NB4 (cell line): ENCODE data around the gene KLHL10.
A peak's percentile ranks its signal among the peaks of the same experiment; 100 is the strongest.
"Not testable (repeated sequence)": the region's sequence is repeated elsewhere in the genome, so short reads cannot be mapped to it uniquely, and the experiment has no call there.

Experiments
- DNase-seq: peaks from one replicate; pipeline ENCODE4 v3.0.0; 2010; ENCODE audit warnings: low read depth
- H3K4me3 ChIP-seq: one replicate; pipeline ENCODE4 v1.5.1; 2011; ENCODE audit warnings: mild to moderate bottlenecking, low read depth, low read length, moderate library complexity
- MYC ChIP-seq: IDR thresholded peaks from 2 replicates; pipeline ENCODE4 v1.6.1; 2011; ENCODE audit warnings: low read depth, low read length
- POLR2A ChIP-seq: IDR thresholded peaks from 2 replicates; pipeline ENCODE4 v1.6.1; 2011; ENCODE audit warnings: mild to moderate bottlenecking; ENCODE audit not compliant: insufficient read length; ENCODE audit errors: extremely low read depth
- TF ChIP-seq, protein P1 (sequence below): IDR thresholded peaks from one replicate; pipeline ENCODE4 v1.5.1; 2012; ENCODE audit warnings: low read depth, low read length
- TF ChIP-seq, protein P2 (sequence below): IDR thresholded peaks from 2 replicates; pipeline ENCODE4 v1.6.1; 2011; ENCODE audit warnings: low read depth, low read length

Gene KLHL10

DNA sequence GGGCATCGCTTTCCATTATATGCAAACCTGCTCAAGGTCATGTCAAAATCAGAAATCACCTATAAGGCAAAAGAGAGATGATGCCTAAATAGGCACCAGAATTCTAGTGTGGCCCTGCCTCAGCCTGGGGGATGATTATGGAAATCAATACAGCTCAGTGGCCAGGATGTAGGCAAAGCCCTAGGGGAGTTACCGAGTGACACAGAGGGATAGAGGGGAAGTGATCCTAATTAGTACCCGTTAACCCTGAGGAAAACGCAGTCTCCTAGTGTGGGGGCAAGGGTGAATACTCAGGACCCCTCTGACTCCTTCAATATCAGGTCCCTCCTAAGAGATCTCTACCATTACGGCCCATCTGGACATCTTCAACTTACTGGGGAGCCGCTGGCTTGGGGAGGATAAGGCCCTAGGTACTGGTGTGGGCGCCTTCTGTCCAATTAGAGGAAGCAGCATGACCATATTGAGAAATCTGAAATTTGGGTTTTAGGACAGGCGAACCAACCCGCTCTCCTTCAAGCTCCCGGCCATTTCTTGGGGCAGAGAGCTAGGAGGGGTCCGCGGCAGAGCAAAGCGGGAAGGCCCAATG is 2.3 kb upstream of the KLHL10 start:
- DNase-seq, result peak; percentile 47
- TF ChIP-seq, protein P1, sequence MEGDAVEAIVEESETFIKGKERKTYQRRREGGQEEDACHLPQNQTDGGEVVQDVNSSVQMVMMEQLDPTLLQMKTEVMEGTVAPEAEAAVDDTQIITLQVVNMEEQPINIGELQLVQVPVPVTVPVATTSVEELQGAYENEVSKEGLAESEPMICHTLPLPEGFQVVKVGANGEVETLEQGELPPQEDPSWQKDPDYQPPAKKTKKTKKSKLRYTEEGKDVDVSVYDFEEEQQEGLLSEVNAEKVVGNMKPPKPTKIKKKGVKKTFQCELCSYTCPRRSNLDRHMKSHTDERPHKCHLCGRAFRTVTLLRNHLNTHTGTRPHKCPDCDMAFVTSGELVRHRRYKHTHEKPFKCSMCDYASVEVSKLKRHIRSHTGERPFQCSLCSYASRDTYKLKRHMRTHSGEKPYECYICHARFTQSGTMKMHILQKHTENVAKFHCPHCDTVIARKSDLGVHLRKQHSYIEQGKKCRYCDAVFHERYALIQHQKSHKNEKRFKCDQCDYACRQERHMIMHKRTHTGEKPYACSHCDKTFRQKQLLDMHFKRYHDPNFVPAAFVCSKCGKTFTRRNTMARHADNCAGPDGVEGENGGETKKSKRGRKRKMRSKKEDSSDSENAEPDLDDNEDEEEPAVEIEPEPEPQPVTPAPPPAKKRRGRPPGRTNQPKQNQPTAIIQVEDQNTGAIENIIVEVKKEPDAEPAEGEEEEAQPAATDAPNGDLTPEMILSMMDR, result no peak
- TF ChIP-seq, protein P2, sequence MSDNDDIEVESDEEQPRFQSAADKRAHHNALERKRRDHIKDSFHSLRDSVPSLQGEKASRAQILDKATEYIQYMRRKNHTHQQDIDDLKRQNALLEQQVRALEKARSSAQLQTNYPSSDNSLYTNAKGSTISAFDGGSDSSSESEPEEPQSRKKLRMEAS, result no peak
- TF ChIP-seq POLR2A (no peak), MYC (no peak)
- H3K4me3 ChIP-seq, result peak overlapping the region; percentile 62

DNA sequence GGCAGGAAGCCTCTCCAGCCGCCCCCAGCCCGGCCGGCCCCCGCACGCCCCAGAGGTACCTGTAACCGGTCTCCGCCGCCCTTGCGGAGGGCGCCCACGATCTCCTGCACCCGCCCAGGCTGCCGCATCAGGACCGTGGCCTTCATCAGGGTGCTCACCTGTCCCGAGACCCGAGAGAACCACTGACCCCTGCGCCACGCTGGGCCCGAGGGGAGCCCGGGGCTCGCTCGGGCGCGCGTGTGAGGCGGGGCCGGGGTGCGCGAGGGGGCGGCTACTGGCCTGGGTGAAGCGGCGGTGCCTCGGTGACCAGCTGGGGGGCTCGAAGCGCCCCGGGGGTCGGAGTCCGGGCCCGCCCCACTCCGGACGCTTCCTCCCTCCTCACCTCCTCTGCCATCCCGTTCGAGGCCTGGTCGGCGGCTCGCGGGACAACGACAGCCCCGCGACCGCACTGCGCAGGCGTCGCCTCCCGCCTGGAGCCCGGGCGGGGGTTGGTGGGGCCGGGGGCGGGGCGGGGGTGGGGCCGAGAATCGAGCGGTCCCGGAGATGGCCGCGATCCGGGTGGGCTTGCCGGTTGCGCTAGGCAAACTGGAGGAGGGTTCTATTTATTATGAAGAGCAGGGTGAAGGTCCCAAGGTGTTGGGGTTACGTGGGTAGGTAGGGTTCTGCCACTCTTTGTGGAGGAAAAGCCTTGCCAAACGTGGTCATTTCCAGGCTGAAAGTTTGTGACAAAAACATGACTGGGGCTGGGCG is 1.6 kb upstream of the KLHL10 start, which contains the start of gene NT5C3B:
TSS of gene NT5C3B (minus strand) at position 433 of the 750 bp plus-strand sequence. CDS start at position 394, 39 bp downstream.
- H3K4me3 ChIP-seq, result peak within 1 kb of the TSS; percentile 62
- TF ChIP-seq, protein P1, result no peak
- no peak for TF ChIP-seq POLR2A
- TF ChIP-seq, protein P2, result no peak
- no peak for TF ChIP-seq MYC
- DNase-seq, result peak; percentile 60

DNA sequence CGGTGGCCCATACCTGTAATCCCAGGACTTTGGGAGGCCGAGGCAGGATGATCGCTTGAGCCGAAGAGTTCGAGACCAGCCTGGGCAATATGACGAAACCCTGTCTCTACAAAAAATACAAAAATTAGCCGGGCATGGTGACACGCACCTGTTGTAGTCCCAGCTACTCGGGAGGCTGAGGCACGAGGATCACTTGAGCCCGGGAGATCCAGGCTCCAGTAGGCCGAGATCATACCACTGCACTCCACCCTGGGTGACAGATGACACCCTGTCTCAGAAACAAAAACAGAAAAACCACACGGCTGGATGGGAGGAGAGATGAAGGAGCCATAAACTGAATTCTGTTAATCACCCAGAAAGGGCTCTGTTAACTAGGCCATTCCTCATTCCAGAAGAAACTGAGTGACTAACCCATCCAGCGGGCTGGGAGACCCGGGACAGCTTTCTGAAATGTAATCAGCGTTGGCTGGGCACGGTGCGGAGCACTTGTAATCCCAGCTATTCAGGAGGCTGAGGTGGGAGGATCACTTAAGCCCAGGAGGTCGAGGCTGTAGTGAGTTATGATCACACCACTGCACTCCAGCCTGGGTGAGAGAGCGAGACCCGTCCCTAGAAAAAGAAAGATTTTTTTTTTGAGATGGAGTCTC is 952 bp upstream of the KLHL10 start:
- H3K4me3 ChIP-seq, result peak overlapping the region; percentile 51
- TF ChIP-seq MYC (no peak), POLR2A (no peak)
- no peak for DNase-seq

DNA sequence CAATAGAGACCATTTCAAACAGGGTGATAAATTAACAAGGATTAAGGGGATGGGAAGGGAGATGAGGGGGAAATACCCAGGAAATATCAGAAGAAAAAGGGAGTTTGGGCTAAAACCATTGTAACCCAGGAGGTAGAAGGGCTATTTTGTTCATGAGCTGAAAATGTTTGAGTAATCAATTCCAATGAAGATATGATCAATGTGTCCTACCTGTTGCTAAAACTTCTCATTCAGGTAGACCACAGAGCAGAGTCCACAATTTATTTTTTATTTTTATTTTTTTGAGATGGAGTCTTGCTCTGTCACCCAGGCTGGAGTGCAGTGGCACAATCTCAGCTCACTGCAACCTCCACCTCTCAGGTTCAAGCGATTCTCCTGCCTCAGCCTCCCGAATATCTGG is 1.8 kb downstream of the KLHL10 start:
- DNase-seq, result not testable (repeated sequence)

DNA sequence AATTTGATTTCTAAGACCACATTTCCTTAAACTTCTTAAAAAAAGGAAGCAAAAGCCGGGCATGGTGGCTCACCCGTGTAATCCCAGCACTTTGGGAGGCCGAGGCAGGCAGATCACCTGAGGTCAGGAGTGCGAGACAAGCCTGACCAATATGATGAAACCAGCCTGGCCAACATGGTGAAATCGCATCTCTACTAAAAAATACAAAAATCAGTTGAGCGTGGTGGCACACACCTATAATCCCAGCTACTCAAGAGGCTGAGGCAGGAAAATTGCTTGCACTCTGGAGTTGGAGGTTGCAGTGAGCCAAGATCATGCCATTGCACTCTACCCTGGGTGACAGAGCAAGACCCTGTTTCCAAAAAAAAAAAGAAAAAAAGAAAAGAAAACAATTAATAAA is 3.2 kb downstream of the KLHL10 start:
- not testable (repeated sequence) for DNase-seq, H3K4me3 ChIP-seq

More for the DNA sequence above, 1.8 kb downstream of the KLHL10 start:
- H3K4me3 ChIP-seq, result not testable (repeated sequence)

DNA sequence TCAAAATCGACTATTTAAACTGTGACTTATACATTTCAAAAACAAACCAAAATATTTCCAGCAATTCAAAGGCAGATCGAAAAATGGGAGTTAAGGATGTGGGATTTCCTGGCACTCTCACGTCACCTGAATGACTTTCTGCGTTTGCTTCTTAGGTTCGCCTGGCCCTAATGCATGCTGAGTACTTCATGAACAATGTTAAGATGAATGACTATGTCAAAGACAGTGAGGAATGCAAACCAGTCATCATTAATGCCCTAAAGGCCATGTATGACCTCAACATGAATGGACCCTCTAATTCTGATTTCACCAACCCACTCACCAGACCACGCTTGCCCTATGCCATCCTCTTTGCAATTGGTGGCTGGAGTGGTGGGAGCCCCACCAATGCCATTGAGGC is 7.3 kb downstream of the KLHL10 start:
- no peak for DNase-seq
- TF ChIP-seq, protein P1, result no peak
- TF ChIP-seq MYC (no peak), POLR2A (no peak)
- TF ChIP-seq, protein P2, result no peak
- no peak overlapping the region for H3K4me3 ChIP-seq

DNA sequence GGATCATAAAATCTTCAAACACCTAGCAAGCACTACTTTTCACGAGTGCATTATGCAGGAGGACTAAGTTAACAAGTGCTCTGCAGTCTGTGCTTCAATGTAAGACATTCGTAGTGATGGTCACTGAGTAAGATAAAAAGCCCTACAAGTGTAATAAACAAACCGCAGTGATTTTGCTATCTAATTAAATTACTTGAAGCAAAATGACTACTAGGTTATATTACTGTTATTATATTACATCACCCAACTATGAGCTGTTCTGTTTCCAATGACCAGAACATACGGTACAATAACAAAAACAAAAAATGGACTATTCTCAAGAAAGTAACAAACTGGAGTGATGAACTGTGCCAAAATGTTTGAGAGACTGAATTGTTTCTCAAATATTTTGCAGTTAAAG is 11.2 kb downstream of the KLHL10 start:
- no peak for DNase-seq
- TF ChIP-seq, protein P2, result no peak
- TF ChIP-seq MYC, result no peak
- TF ChIP-seq POLR2A, result no peak
- TF ChIP-seq, protein P1, result no peak
- H3K4me3 ChIP-seq, result no peak overlapping the region
